Measurements from ENCODE around the gene RPS3. TPM values are rescaled to one million over a fixed set of nuclear protein-coding genes. Genes with fewer than 3 reads are reported as not detected.

The RPS3 gene
- total RNA-seq, 1 donor from 2014 or later: 4,635 TPM

GRCh38 chr11:75430714-75431532, 31.6 kb downstream of the RPS3 start:
- Mint-ChIP-seq H3K4me3 (peak overlapping the region; percentile 82), H3K36me3 (ENCODE audit: low read depth) (peaks cover 3% of the 10 kb centered on the region), H3K4me1 (peaks cover 26% of the 10 kb centered on the region), H3K27me3 (peaks cover 40% of the 10 kb centered on the region), H3K27ac (peak overlapping the region; percentile 43), H3K9me3 (no peaks in the 10 kb centered on the region)
- no peak for TF ChIP-seq CTCF (IDR thresholded peaks at IDR 0.05)
- intact Hi-C loops (cut with micrococcal nuclease): loop anchor here (1.0 kb wide), 1 partner anchor 31 kb away; no protein-coding TSS in a partner anchor
- DNase-seq: no peak
- peak; percentile 15 for ATAC-seq (ENCODE audit: low read depth)
- ChIA-PET POLR2A (interaction anchor here (1.0 kb wide), 1 partner anchor 31 kb away, joined by 3 read pairs; no protein-coding TSS in a partner anchor), CTCF (interaction anchor here (1.1 kb wide), 1 partner anchor 11 kb away, joined by 3 read pairs; no protein-coding TSS in a partner anchor)

DNA sequence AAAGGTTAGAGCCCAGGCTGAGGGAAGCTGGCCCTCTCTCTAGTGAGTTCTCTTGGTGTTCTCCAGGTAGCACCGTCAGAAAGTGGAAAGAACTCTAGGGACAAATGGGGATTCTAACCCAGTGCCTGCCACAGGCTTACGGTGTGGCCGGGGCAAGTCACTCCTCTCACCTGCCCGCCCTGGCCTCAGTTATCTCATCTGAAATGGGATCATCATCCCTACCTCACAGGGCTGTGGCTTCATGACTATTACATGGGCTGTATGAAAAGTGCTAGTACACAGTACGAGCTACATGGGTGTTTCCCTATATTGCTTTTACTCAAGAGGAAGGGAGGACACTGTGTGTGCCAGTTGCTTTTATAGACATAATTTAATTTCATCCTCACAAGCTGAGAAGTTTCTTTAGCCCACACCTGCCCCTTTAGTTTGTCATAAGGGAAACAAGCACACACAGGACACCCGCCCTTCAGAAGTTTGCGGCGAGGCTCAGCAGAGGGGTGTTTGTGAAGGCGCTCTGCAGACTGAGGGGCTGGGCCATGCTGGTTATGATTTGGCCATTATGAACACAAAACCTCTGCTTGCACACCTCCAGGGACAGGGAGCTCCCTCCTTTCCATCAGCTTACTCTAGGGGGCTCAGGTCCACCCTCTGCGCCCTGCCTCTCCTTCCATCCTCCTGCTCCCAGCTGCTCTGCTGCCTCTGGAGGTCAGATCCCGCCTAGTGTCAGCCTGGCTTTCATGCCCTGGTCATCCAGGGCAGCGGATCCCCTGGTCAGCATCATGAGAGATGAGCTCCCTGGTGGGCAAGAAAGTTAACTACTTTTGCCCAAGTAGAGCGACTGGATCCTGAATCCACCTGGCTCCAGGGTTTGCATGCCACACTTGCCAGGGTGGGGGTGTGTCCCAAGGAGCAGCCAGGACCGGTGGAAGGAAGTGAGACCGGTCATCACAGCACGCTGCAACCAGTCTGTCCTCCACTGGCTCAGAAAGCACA, 32.5 kb downstream of the RPS3 start:
- Mint-ChIP-seq H3K4me1 (peaks cover 26% of the 10 kb centered on the region), H3K27me3 (peaks cover 40% of the 10 kb centered on the region), H3K27ac (no peak overlapping the region), H3K9me3 (no peaks in the 10 kb centered on the region), H3K4me3 (peak overlapping the region; percentile 56), H3K36me3 (ENCODE audit: low read depth) (peaks cover 3% of the 10 kb centered on the region)
- CTCF ChIA-PET: no interaction called here
- ATAC-seq (ENCODE audit: low read depth) (no peak), DNase-seq (no peak)
- TF ChIP-seq CTCF (IDR thresholded peaks at IDR 0.05): no peak
- POLR2A ChIA-PET: interaction anchor here (0.5 to 1.5 kb wide), 2 partner anchors 106 to 129 kb away, joined by 3 to 6 read pairs; no protein-coding TSS in a partner anchor
- intact Hi-C loops (cut with micrococcal nuclease): no loop called here

GRCh38 chr11:75432911-75433321, 33.6 kb downstream of the RPS3 start, which contains the start of gene KLHL35:
TSS of gene KLHL35 (minus strand) at chr11:75433203. CDS start at chr11:75430629, 2,574 bp downstream.
- POLR2A ChIA-PET: interaction anchor here (1.5 kb wide), 1 partner anchor 104 kb away, joined by 3 read pairs; no protein-coding TSS in a partner anchor

GRCh38 chr11:75433443-75433842, 34.1 kb downstream of the RPS3 start:
- TF ChIP-seq CTCF (IDR thresholded peaks at IDR 0.05): no peak
- H3K27ac Mint-ChIP-seq: no peak overlapping the region
- H3K27me3 Mint-ChIP-seq: peaks cover 37% of the 10 kb centered on the region
- ATAC-seq (ENCODE audit: low read depth) (no peak), DNase-seq (no peak)
- no peak overlapping the region for H3K4me3 Mint-ChIP-seq
- CTCF ChIA-PET: no interaction called here
- peaks cover 4% of the 10 kb centered on the region for H3K36me3 Mint-ChIP-seq (ENCODE audit: low read depth)
- H3K9me3 Mint-ChIP-seq: no peaks in the 10 kb centered on the region
- POLR2A ChIA-PET: no interaction called here
- peaks cover 18% of the 10 kb centered on the region for H3K4me1 Mint-ChIP-seq
- intact Hi-C loops (cut with micrococcal nuclease): no loop called here

More at GRCh38 chr11:75432911-75433321, 33.6 kb downstream of the RPS3 start, which contains the start of gene KLHL35:
- Mint-ChIP-seq H3K27me3 (peaks cover 37% of the 10 kb centered on the region), H3K4me1 (peaks cover 23% of the 10 kb centered on the region), H3K4me3 (no peak within 1 kb of the TSS), H3K9me3 (no peaks in the 10 kb centered on the region), H3K27ac (no peak within 1 kb of the TSS), H3K36me3 (ENCODE audit: low read depth) (peaks cover 3% of the 10 kb centered on the region)
- CTCF ChIA-PET: no interaction called here
- TF ChIP-seq CTCF (IDR thresholded peaks at IDR 0.05): no peak
- no peak for ATAC-seq (ENCODE audit: low read depth)
- no peak for DNase-seq
- intact Hi-C loops (cut with micrococcal nuclease): no loop called here
